Muscle layer of colon (tissue), 2 donors: ENCODE measurements around the gene ANXA3.

Experiments used
- H3K27ac ChIP-seq: one replicate; pipeline ENCODE4 v1.7.0; 2013; ENCODE audit warnings: low read depth, mild to moderate bottlenecking, low read length, moderate library complexity
- H3K27me3 ChIP-seq, 2 donors: one replicate each; pipeline ENCODE4 v1.7.0; 2013; ENCODE audit warnings: low read length in 2 of 2, mild to moderate bottlenecking in 2 of 2; ENCODE audit not compliant: insufficient read depth in 2 of 2, control insufficient read depth in 1 of 2
- H3K36me3 ChIP-seq: one replicate; pipeline ENCODE4 v1.7.0; 2013; ENCODE audit warnings: mild to moderate bottlenecking, low read length; ENCODE audit not compliant: insufficient read depth
- H3K4me1 ChIP-seq: one replicate; pipeline ENCODE4 v1.7.0; 2013; ENCODE audit warnings: mild to moderate bottlenecking, low read length; ENCODE audit not compliant: insufficient read depth
- H3K4me3 ChIP-seq, 2 donors: one replicate each; pipeline ENCODE4 v1.7.0; 2013; ENCODE audit warnings: low read length in 2 of 2, low read depth in 1 of 2, mild to moderate bottlenecking in 1 of 2, moderate library complexity in 1 of 2
- H3K9ac ChIP-seq: one replicate; pipeline ENCODE4 v1.7.0; 2013; ENCODE audit warnings: low read length
- H3K9me3 ChIP-seq: one replicate; pipeline ENCODE4 v1.7.0; 2013; ENCODE audit warnings: mild to moderate bottlenecking, low read length
- donor health status: abdominal sarcoma.
- donor health status: Adenocarcinoma of cecum.

The ANXA3 gene

DNA sequence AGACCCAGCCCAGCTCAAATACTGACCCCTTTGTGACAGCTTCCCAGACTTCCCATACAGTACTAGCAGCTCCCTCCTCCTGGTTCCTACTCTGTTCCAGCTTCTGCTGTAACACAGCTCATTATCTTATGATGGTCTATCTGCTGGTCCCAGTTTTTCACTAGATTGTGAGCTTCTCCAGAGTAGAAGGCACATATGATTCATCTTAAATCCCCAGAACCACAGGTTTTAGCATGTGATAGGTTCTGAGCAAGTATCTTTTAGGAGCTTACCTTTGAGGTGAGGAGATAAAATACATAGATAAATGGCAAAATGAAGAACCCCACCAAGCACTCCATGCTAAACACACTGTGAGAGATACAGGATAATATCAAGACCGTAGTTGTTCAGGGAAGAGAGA is 27.6 kb upstream of the ANXA3 start:
- Histone ChIP-seq H3K9me3 (no peaks in the 10 kb centered on the region), H3K9ac (no peak overlapping the region), H3K27me3 (no peaks in the 10 kb centered on the region), H3K4me1 (no peaks in the 10 kb centered on the region), H3K27ac (no peak overlapping the region), H3K36me3 (no peaks in the 10 kb centered on the region), H3K4me3 (no peak overlapping the region)

DNA sequence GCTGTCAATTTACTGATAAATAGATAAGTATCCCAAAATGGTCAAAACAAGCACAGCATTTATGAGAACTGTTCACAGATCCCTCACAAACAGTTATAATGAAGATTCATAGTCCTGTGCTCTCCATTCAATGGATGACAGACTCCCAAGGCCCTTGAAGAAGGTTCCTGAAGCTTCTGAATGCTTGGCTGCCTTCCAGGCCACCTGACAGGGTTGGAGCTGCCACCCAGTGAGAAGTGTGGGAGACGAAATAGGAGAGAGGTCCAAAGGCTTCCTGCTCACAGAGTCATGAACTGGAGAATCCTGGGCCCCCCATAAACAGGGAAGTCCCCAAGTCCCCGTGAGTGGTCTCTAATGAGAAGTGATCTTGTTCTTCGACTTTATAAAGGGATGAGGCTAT is 26.0 kb upstream of the ANXA3 start:
- H3K27me3 ChIP-seq: no peaks in the 10 kb centered on the region
- H3K9me3 ChIP-seq: no peaks in the 10 kb centered on the region
- no peak overlapping the region for H3K27ac ChIP-seq
- H3K36me3 ChIP-seq: no peaks in the 10 kb centered on the region
- no peak overlapping the region for H3K4me3 ChIP-seq
- H3K4me1 ChIP-seq: no peaks in the 10 kb centered on the region
- H3K9ac ChIP-seq: no peak overlapping the region

DNA sequence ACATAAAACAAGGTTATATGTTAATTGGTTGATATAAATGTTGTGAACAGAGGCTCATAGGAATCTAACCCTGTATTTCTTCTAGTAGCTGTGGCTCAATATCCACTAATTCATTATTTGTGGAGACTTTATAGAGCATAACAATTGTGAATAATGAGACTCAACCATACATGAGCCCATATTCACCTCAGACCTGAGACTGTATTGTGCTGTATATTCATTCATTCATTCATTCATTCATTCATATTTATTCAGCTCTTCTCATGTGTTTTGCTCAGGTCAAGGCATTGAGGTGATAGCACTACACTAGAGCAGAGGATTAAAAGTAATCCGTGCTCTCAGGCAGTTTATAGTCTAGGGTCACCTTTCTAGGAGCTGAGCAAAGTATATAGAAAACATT is 24.5 kb upstream of the ANXA3 start:
- Histone ChIP-seq H3K36me3 (no peaks in the 10 kb centered on the region), H3K4me1 (no peaks in the 10 kb centered on the region), H3K27me3 (no peaks in the 10 kb centered on the region), H3K4me3 (no peak overlapping the region), H3K9ac (no peak overlapping the region), H3K9me3 (no peaks in the 10 kb centered on the region), H3K27ac (no peak overlapping the region)

DNA sequence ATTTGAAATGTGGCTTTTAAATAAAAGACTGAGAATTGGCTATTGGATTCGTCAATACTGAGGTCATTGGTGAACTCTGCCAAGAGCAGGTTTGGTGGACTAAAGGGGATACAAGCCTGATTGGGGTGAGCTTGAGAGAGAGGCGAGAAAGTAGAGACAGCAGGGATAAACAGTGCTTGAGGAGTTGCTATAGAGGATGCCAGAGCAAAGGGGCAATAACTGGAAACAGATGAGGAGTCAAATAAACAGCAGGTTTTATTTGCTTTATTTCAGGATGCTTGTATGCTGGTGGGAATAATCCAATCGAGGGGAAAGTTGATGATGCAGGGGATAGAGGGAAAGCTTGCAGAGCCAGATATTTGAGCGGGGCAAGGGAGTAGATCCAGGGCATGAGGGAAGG is 24.0 kb upstream of the ANXA3 start:
- Histone ChIP-seq H3K36me3 (no peaks in the 10 kb centered on the region), H3K4me3 (no peak overlapping the region)

GRCh38 chr4:78528327-78528726 is 23.2 kb upstream of the ANXA3 start:
- Histone ChIP-seq H3K9me3 (no peaks in the 10 kb centered on the region), H3K4me3 (no peak overlapping the region), H3K36me3 (no peaks in the 10 kb centered on the region), H3K4me1 (no peaks in the 10 kb centered on the region), H3K27me3 (no peaks in the 10 kb centered on the region), H3K9ac (no peak overlapping the region), H3K27ac (no peak overlapping the region)

More for the DNA sequence above, 24.0 kb upstream of the ANXA3 start:
- no peak overlapping the region for H3K9ac ChIP-seq
- H3K27me3 ChIP-seq: no peaks in the 10 kb centered on the region
- no peaks in the 10 kb centered on the region for H3K9me3 ChIP-seq
- H3K4me1 ChIP-seq: no peaks in the 10 kb centered on the region
- no peak overlapping the region for H3K27ac ChIP-seq

DNA sequence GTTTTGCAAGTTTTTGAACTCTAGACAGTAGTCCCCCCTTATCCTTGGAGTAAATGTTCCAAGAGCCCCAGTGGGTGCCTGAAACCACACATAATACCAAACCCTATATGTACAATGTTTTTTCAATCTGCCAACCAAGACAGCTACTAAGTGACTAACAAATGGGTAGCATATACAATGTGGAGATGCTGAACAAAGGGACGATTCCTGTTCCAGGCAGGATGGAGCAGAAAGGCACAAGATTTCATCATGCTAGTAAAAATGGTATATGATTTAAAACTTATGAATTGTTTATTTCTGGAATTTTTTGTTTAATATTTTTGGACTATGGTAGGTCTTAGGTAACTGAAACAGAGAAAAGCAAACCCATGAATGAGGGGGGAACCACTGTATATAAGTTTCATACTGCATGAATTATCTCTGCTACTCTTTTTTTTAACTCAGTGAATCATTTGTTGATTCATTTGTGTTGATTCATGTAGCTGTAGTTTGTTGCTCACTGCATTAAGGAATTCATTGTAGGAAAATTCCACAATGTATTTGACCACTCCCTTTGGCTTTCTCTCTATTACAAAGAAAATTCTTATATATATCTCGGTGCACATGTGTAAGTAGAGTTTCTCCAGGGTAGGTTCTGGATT is 21.9 kb upstream of the ANXA3 start:
- H3K27ac ChIP-seq: no peak overlapping the region

DNA sequence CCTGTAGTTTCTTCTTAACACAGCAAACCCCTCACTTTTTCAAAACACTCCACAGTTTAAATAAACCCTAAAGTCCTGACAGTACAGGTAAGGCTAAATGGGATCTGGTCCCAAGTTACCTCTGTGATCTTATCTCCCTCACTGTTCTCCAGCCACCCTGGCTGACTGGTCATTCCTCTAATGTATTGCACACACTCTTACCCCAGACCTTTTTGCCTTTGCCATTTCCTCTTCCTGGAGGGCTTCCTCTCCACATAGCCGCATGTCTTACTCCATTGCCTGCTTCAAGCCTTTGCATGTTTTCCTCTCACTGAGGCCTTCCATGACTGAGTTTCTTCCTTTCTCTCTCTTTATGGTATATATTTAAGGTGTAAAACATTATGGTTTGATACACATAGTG is 19.5 kb upstream of the ANXA3 start:
- Histone ChIP-seq H3K4me1 (no peaks in the 10 kb centered on the region), H3K27ac (no peak overlapping the region), H3K36me3 (no peaks in the 10 kb centered on the region), H3K4me3 (no peak overlapping the region), H3K27me3 (no peaks in the 10 kb centered on the region), H3K9ac (no peak overlapping the region), H3K9me3 (no peaks in the 10 kb centered on the region)

More for the DNA sequence above, 21.9 kb upstream of the ANXA3 start:
- no peaks in the 10 kb centered on the region for H3K4me1 ChIP-seq
- no peaks in the 10 kb centered on the region for H3K9me3 ChIP-seq
- no peak overlapping the region for H3K9ac ChIP-seq
- H3K27me3 ChIP-seq: no peaks in the 10 kb centered on the region
- H3K4me3 ChIP-seq: no peak overlapping the region
- H3K36me3 ChIP-seq: no peaks in the 10 kb centered on the region

DNA sequence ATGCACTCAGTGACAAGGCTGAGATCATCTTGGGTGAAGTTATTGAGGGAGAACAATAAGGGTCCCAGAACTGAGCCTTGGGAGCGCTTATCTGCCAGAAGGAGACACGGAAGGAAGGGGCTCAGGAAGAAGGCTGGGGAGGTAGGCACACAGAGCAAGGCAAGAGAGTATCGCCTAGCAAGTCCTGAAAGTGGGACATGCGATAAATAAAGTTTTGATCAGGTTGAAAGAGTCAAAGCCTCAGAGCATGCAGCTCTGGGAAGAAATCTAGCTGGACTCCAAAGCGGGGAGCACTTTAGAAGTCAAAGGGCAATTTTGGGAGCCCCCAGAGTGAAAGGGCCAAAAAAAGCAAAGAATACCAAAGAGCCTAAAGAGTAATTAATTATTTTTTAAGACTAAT is 17.7 kb upstream of the ANXA3 start:
- Histone ChIP-seq H3K27ac (no peak overlapping the region), H3K9ac (no peak overlapping the region), H3K9me3 (no peaks in the 10 kb centered on the region), H3K36me3 (no peaks in the 10 kb centered on the region), H3K4me1 (no peaks in the 10 kb centered on the region), H3K27me3 (no peaks in the 10 kb centered on the region), H3K4me3 (no peak overlapping the region)

DNA sequence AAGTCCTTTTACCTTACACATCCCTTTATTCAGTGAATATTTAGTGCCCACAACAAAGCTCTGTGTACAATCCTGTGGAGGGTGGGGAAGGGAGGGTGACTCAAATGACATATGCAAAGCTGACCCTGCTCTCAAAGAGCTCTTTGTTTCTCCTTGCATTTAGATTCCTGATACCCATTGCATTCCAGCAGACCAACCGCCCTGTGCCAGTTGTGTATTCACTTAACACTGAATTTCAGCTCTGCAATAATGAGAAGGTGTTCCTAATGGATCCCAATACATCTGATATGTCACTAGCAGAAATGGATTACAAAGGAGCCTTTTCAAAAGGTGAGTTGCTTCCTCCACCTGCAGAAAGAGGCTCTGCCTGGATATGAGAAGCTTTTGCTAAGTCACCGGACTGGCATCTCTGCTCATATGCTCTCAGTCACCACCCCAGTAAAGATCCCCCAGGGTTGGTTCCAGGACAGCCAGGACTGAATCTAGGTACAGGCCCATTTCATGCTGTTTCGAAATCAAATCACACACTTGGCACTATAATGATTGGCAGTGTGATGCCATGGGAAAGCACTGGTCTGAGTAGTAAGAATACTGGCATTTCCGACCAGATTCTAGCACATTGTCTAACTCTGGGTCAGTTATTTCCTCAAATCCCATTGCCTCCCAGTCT is 17.1 kb upstream of the ANXA3 start:
- H3K36me3 ChIP-seq: no peaks in the 10 kb centered on the region
- H3K4me1 ChIP-seq: no peaks in the 10 kb centered on the region
- no peak overlapping the region for H3K4me3 ChIP-seq
- no peak overlapping the region for H3K27ac ChIP-seq
- H3K27me3 ChIP-seq: no peaks in the 10 kb centered on the region
- no peaks in the 10 kb centered on the region for H3K9me3 ChIP-seq
- no peak overlapping the region for H3K9ac ChIP-seq

DNA sequence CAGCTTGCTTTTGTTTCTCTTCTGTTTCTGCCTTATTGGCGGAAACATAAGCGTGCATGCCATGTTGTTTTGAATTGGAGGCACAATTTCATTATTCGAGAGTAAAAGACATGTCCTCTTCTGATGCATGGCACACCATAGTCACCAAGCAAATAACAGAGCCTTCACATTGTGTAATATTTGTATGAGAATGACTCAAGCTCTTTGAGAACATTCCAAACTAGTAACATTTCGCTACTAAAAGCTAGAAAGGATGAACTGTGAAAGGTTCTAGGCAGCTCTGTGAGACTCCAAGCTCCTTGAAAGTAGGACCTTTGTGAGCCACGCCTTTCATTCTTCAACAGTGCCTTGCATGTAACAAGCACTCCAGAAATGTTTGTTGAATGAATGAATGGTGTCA is 9.2 kb upstream of the ANXA3 start:
- no peaks in the 10 kb centered on the region for H3K27me3 ChIP-seq
- H3K4me3 ChIP-seq: no peak overlapping the region
- H3K4me1 ChIP-seq: peaks cover 13% of the 10 kb centered on the region
- no peak overlapping the region for H3K27ac ChIP-seq
- no peaks in the 10 kb centered on the region for H3K36me3 ChIP-seq
- no peak overlapping the region for H3K9ac ChIP-seq
- H3K9me3 ChIP-seq: no peaks in the 10 kb centered on the region

GRCh38 chr4:78543424-78544125 is 8.0 kb upstream of the ANXA3 start:
- no peak overlapping the region for H3K27ac ChIP-seq

More at GRCh38 chr4:78543424-78544125, 8.0 kb upstream of the ANXA3 start:
- no peaks in the 10 kb centered on the region for H3K9me3 ChIP-seq
- H3K27me3 ChIP-seq: no peaks in the 10 kb centered on the region
- H3K9ac ChIP-seq: no peak overlapping the region
- no peak overlapping the region for H3K4me3 ChIP-seq
- no peaks in the 10 kb centered on the region for H3K36me3 ChIP-seq
- peaks cover 13% of the 10 kb centered on the region for H3K4me1 ChIP-seq
